Hematopoietic multipotent progenitor cell (in vitro differentiated cells): ENCODE measurements around the gene PPP2R2B. TPM values are rescaled to one million over a fixed set of nuclear protein-coding genes. Genes with fewer than 3 reads are reported as not detected.

Experiments used
- DNase-seq, 3 donors: peaks; one replicate each; pipeline ENCODE4 v3.0.0-alpha.2; 2011 to 2015; ENCODE audit warnings: low read depth in 2 of 3, low spot score in 2 of 3
- total RNA-seq: library from RNA; depleted of rRNA; stranded (reverse); fragments of >200 nt; gene quantifications from one replicate; pipeline ENCODE4 v1.2.3, GENCODE V29; 2012

Gene PPP2R2B
- total RNA-seq, 1 donor, result 1.6 TPM

- no peak for DNase-seq
These were observed 9.9 kb upstream of the PPP2R2B start for GRCh38 chr5:146888351-146888978.

- DNase-seq, result no peak
These were observed 5.6 kb upstream of the PPP2R2B start for GRCh38 chr5:146884066-146884626.

GRCh38 chr5:146883511-146883910 lies 5.0 kb upstream of the PPP2R2B start:
- DNase-seq, result no peak

GRCh38 chr5:146880966-146881365 lies 2.4 kb upstream of the PPP2R2B start:
- DNase-seq, result peak in 1 of 3 donors; percentile 37

GRCh38 chr5:146877783-146878475 lies 628 bp downstream of the PPP2R2B start:
- peak in 1 of 3 donors; percentile 41 for DNase-seq

- peak in 1 of 3 donors; percentile 4 for DNase-seq
These were observed 1.3 kb downstream of the PPP2R2B start for GRCh38 chr5:146877178-146877681.

- no peak for DNase-seq
These were observed 5.2 kb downstream of the PPP2R2B start for GRCh38 chr5:146873186-146873917.

- no peak for DNase-seq
These were observed 6.4 kb downstream of the PPP2R2B start for GRCh38 chr5:146872188-146872587.

- DNase-seq, result no peak
These were observed 10.4 kb downstream of the PPP2R2B start for GRCh38 chr5:146867996-146868708.

- DNase-seq, result no peak
These were observed 12.3 kb downstream of the PPP2R2B start for GRCh38 chr5:146866263-146866662.

GRCh38 chr5:146862641-146863040 lies 15.9 kb downstream of the PPP2R2B start:
- no peak for DNase-seq

- DNase-seq, result no peak
These were observed 18.2 kb downstream of the PPP2R2B start for GRCh38 chr5:146860213-146860893.

GRCh38 chr5:146852089-146852488 lies 26.5 kb downstream of the PPP2R2B start:
- DNase-seq, result no peak

GRCh38 chr5:146851133-146851532 lies 27.4 kb downstream of the PPP2R2B start:
- DNase-seq, result no peak

GRCh38 chr5:146849694-146850303 lies 28.8 kb downstream of the PPP2R2B start:
- DNase-seq, result no peak

GRCh38 chr5:146848133-146848532 lies 30.4 kb downstream of the PPP2R2B start:
- no peak for DNase-seq

GRCh38 chr5:146840016-146840415 lies 38.5 kb downstream of the PPP2R2B start:
- DNase-seq, result no peak

GRCh38 chr5:146836226-146836842 lies 42.2 kb downstream of the PPP2R2B start:
- DNase-seq, result no peak
